Fibroblast of lung (primary cell): Measurements from ENCODE around the gene DUSP9. TPM values are rescaled to one million over a fixed set of nuclear protein-coding genes. Genes with fewer than 3 reads are reported as not detected.

Experiments used
- DNase-seq, 2 donors: peaks; one replicate each; pipeline versions ENCODE4 v3.0.0 to v3.0.0-alpha.2; 2010; ENCODE audit warnings: low read depth in 2 of 2
- H2AFZ ChIP-seq: 2 replicates; pipeline ENCODE4 v1.5.1; 2012; ENCODE audit warnings: low read length, control low read depth, inconsistent platforms
- H3K27ac ChIP-seq: 2 replicates; pipeline ENCODE4 v1.5.1; 2011; ENCODE audit warnings: low read length, control low read depth; ENCODE audit not compliant: insufficient read depth
- H3K27me3 ChIP-seq: 2 replicates; pipeline ENCODE4 v1.5.1; 2011; ENCODE audit warnings: mild to moderate bottlenecking, low read length; ENCODE audit not compliant: control insufficient read depth, insufficient read depth
- H3K36me3 ChIP-seq: 2 replicates; pipeline ENCODE4 v1.5.1; 2011; ENCODE audit warnings: low read length; ENCODE audit not compliant: control insufficient read depth, insufficient read depth
- H3K4me1 ChIP-seq: 2 replicates; pipeline ENCODE4 v1.5.1; 2011; ENCODE audit warnings: low read length; ENCODE audit not compliant: control insufficient read depth, insufficient read depth; ENCODE audit errors: extremely low read depth
- H3K4me2 ChIP-seq: 2 replicates; pipeline ENCODE4 v1.5.1; 2011; ENCODE audit warnings: low read length, control low read depth; ENCODE audit not compliant: insufficient read depth; ENCODE audit errors: extremely low read depth
- H3K4me3 ChIP-seq, 4 experiments: fragments of 200-600 bp in 1 of 4; sonication (generic) in 1 of 4; replicated peaks in 1 of 4; 2 replicates each; pipeline ENCODE4 v1.5.1; 2011 to 2016; ENCODE audit warnings: low read length in 4 of 4, low read depth in 3 of 4, mild to moderate bottlenecking in 3 of 4, control low read depth in 2 of 4, inconsistent platforms in 1 of 4, mixed read lengths in 1 of 4; ENCODE audit not compliant: insufficient read depth in 1 of 4; ENCODE audit errors: control extremely low read depth in 1 of 4
- H3K79me2 ChIP-seq: 2 replicates; pipeline ENCODE4 v1.5.1; 2012; ENCODE audit warnings: mild to moderate bottlenecking, low read length, inconsistent platforms; ENCODE audit not compliant: control insufficient read depth, insufficient read depth
- H3K9ac ChIP-seq: 2 replicates; pipeline ENCODE4 v1.5.1; 2011; ENCODE audit warnings: mild to moderate bottlenecking, low read length, control low read depth; ENCODE audit not compliant: insufficient read depth
- H3K9me3 ChIP-seq: 2 replicates; pipeline ENCODE4 v1.5.1; 2012; ENCODE audit warnings: low read depth, low read length; ENCODE audit not compliant: control insufficient read depth, insufficient read depth
- H4K20me1 ChIP-seq: 2 replicates; pipeline ENCODE4 v1.5.1; 2011; ENCODE audit warnings: low read length; ENCODE audit not compliant: control insufficient read depth, insufficient read depth; ENCODE audit errors: extremely low read depth
- EZH2 ChIP-seq: IDR thresholded peaks from 2 replicates; pipeline ENCODE4 v1.5.1; 2012; ENCODE audit warnings: low read length, control low read depth, mild to moderate bottlenecking; ENCODE audit errors: missing control alignments
- polyA plus RNA-seq, 2 donors: library from polyadenylated mRNA; depleted of rRNA in 1 of 2; stranded (reverse) in 1 of 2; unstranded in 1 of 2; fragments of >200 nt; gene quantifications; 2 replicates each; pipeline ENCODE4 v1.2.1, GENCODE V29; 2011 to 2012; ENCODE audit warnings: missing spikeins in 1 of 2
- total RNA-seq: library from RNA; depleted of rRNA; stranded (reverse); fragments of >200 nt; gene quantifications from 2 replicates; pipeline ENCODE4 v1.2.1, GENCODE V29; 2014
- TF ChIP-seq, protein P1 (sequence below), 2 donors: IDR thresholded peaks in 1 of 2; conservative IDR thresholded peaks in 1 of 2; 1 replicate in 1 of 2; 2 replicates in 1 of 2; pipeline ENCODE4 v1.5.1; 2011 to 2012; ENCODE audit warnings: low read length in 2 of 2, control low read depth in 1 of 2, inconsistent platforms in 1 of 2, low read depth in 1 of 2, mild to moderate bottlenecking in 1 of 2

Gene DUSP9
- total and polyA plus RNA-seq, 2 donors (not counting 1 experiment from before 2014, with no cell fraction given) = not detected

GRCh38 chrX:153609917-153610835 is 36.8 kb upstream of the DUSP9 start:
- H3K36me3 ChIP-seq = no peaks in the 10 kb centered on the region

GRCh38 chrX:153610836-153611213 is 36.2 kb upstream of the DUSP9 start:
- Histone ChIP-seq H3K27me3 (no peaks in the 10 kb centered on the region), H4K20me1 (no peaks in the 10 kb centered on the region), H3K4me2 (no peak overlapping the region), H3K27ac (no peak overlapping the region), H2AFZ (no peak overlapping the region), H3K4me1 (no peaks in the 10 kb centered on the region), H3K9ac (no peak overlapping the region), H3K9me3 (no peaks in the 10 kb centered on the region), H3K79me2 (no peaks in the 10 kb centered on the region), H3K36me3 (no peaks in the 10 kb centered on the region), H3K4me3 (no peak overlapping the region)
- DNase-seq = no peak
- TF ChIP-seq EZH2 = no peak
- TF ChIP-seq, protein P1, sequence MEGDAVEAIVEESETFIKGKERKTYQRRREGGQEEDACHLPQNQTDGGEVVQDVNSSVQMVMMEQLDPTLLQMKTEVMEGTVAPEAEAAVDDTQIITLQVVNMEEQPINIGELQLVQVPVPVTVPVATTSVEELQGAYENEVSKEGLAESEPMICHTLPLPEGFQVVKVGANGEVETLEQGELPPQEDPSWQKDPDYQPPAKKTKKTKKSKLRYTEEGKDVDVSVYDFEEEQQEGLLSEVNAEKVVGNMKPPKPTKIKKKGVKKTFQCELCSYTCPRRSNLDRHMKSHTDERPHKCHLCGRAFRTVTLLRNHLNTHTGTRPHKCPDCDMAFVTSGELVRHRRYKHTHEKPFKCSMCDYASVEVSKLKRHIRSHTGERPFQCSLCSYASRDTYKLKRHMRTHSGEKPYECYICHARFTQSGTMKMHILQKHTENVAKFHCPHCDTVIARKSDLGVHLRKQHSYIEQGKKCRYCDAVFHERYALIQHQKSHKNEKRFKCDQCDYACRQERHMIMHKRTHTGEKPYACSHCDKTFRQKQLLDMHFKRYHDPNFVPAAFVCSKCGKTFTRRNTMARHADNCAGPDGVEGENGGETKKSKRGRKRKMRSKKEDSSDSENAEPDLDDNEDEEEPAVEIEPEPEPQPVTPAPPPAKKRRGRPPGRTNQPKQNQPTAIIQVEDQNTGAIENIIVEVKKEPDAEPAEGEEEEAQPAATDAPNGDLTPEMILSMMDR (conservative IDR thresholded peaks at IDR 0.05 in 1 of 2, IDR thresholded peaks at IDR 0.05 in 1 of 2; ENCODE audit: low read depth in 1 of 2, low read length in 2 of 2) = no peak

More at GRCh38 chrX:153609917-153610835, 36.8 kb upstream of the DUSP9 start:
- peak; percentile 59 to 68 for DNase-seq
- Histone ChIP-seq H4K20me1 (no peaks in the 10 kb centered on the region), H3K27ac (no peak overlapping the region), H3K4me2 (peak overlapping the region; percentile 35), H3K9ac (no peak overlapping the region), H2AFZ (no peak overlapping the region), H3K4me1 (no peaks in the 10 kb centered on the region), H3K79me2 (no peaks in the 10 kb centered on the region), H3K27me3 (no peaks in the 10 kb centered on the region), H3K9me3 (no peaks in the 10 kb centered on the region), H3K4me3 (peak overlapping the region in 2 of 4 experiments; percentile 24 to 37)
- TF ChIP-seq EZH2 = no peak
- TF ChIP-seq, protein P1 (conservative IDR thresholded peaks at IDR 0.05 in 1 of 2, IDR thresholded peaks at IDR 0.05 in 1 of 2; ENCODE audit: low read depth in 1 of 2, low read length in 2 of 2) = peak; percentile 39 to 65

GRCh38 chrX:153611298-153612095 is 35.5 kb upstream of the DUSP9 start:
- H3K4me1 ChIP-seq = no peaks in the 10 kb centered on the region
- no peak overlapping the region for H3K9ac ChIP-seq
- H3K27me3 ChIP-seq = no peaks in the 10 kb centered on the region
- H4K20me1 ChIP-seq = no peaks in the 10 kb centered on the region
- no peaks in the 10 kb centered on the region for H3K36me3 ChIP-seq
- H2AFZ ChIP-seq = no peak overlapping the region
- H3K27ac ChIP-seq = no peak overlapping the region
- DNase-seq = no peak
- H3K4me3 ChIP-seq = no peak overlapping the region
- H3K79me2 ChIP-seq = no peaks in the 10 kb centered on the region
- H3K4me2 ChIP-seq = no peak overlapping the region
- H3K9me3 ChIP-seq = no peaks in the 10 kb centered on the region
- TF ChIP-seq EZH2 = no peak
- TF ChIP-seq, protein P1 (conservative IDR thresholded peaks at IDR 0.05 in 1 of 2, IDR thresholded peaks at IDR 0.05 in 1 of 2; ENCODE audit: low read depth in 1 of 2, low read length in 2 of 2) = no peak
